Caco-2 (cell line): ENCODE measurements around the gene CACNG6. TPM values are rescaled to one million over a fixed set of nuclear protein-coding genes. Genes with fewer than 3 reads are reported as not detected.

Experiments used
- Bru-seq: library from RNA; stranded (reverse); fragments of 400-500 nt; gene quantifications from one replicate; lab custom pipeline; 2021; lab: Mats Ljungman, UMichigan
- BruChase-seq, 2 experiments: library from RNA; stranded (reverse); fragments of 400-500 nt; gene quantifications; one replicate each; lab custom pipeline; 2021; lab: Mats Ljungman, UMichigan
- BruUV-seq: library from RNA; stranded (reverse); fragments of 400-500 nt; replicated peaks from 2 replicates; lab custom pipeline; 2021; lab: Mats Ljungman, UMichigan
- CTCF ChIA-PET: fragments of 300-600 bp; sonication (Branson Sonifier 250); formaldehyde crosslinking; loops from one replicate; lab custom pipeline; 2022; ENCODE audit warnings: antibody characterized with exemption; lab: Charles Lee
- POLR2A ChIA-PET: fragments of 300-600 bp; sonication (Branson Sonifier 250); formaldehyde crosslinking; loops from one replicate; lab custom pipeline; 2022; ENCODE audit warnings: antibody characterized with exemption; lab: Charles Lee
- DNase-seq, 2 experiments: peaks; one replicate each; pipeline versions ENCODE4 v3.0.0 to v3.0.0-alpha.2; 2020 to 2022
- H3K27me3 ChIP-seq: replicated peaks from 2 replicates; pipeline ENCODE4 v1.6.0; 2011; ENCODE audit warnings: low read length; ENCODE audit not compliant: control insufficient read depth, insufficient read depth
- H3K36me3 ChIP-seq: 2 replicates; pipeline ENCODE4 v1.5.1; 2011; ENCODE audit warnings: low read length; ENCODE audit not compliant: control insufficient read depth, insufficient read depth
- H3K4me1 ChIP-seq: fragments of 250-450 bp; sonication (Bioruptor Pico); 2 replicates; pipeline ENCODE4 v1.5.1; 2020; ENCODE audit warnings: mild to moderate bottlenecking
- H3K4me3 ChIP-seq: 2 replicates; pipeline ENCODE4 v1.5.1; 2011; ENCODE audit warnings: low read depth, mild to moderate bottlenecking, control low read depth, low read length
- H3K9me3 ChIP-seq: fragments of 250-450 bp; sonication (Bioruptor Pico); 2 replicates; pipeline ENCODE4 v1.5.1; 2020; ENCODE audit warnings: mild to moderate bottlenecking, moderate library complexity
- H3K27ac Mint-ChIP-seq: one replicate; pipeline ENCODE4 v1.8.0; 2022; ENCODE audit warnings: mixed read lengths; ENCODE audit not compliant: unreplicated experiment
- H3K27me3 Mint-ChIP-seq: one replicate; pipeline ENCODE4 v1.8.0; 2022; ENCODE audit warnings: mixed read lengths; ENCODE audit not compliant: insufficient read depth, unreplicated experiment
- H3K36me3 Mint-ChIP-seq: one replicate; pipeline ENCODE4 v1.8.0; 2022; ENCODE audit warnings: mild to moderate bottlenecking, mixed read lengths; ENCODE audit not compliant: insufficient read depth, unreplicated experiment
- H3K4me1 Mint-ChIP-seq: one replicate; pipeline ENCODE4 v1.8.0; 2022; ENCODE audit warnings: low read depth, mixed read lengths; ENCODE audit not compliant: unreplicated experiment
- H3K4me3 Mint-ChIP-seq: one replicate; pipeline ENCODE4 v1.8.0; 2022; ENCODE audit warnings: mild to moderate bottlenecking, moderate library complexity, mixed read lengths; ENCODE audit not compliant: unreplicated experiment
- H3K9me3 Mint-ChIP-seq: one replicate; pipeline ENCODE4 v1.8.0; 2022; ENCODE audit warnings: mixed read lengths; ENCODE audit not compliant: unreplicated experiment
- intact Hi-C: fragments of 100-400 bp; cut with micrococcal nuclease; formaldehyde crosslinking; loops from one replicate; pipeline ENCODE4 v1.10.0; 2022; ENCODE audit not compliant: unreplicated experiment
- long read RNA-seq: library from polyadenylated mRNA; stranded (forward); transcript quantifications from one replicate; pipeline ENCODE4 v2.0.0, GENCODE V29; 2022
- total RNA-seq: library from RNA; stranded (reverse); gene quantifications from 2 replicates; pipeline ENCODE4 v1.2.3, GENCODE V29; 2022
- TF ChIP-seq, protein P1 (sequence below), 2 experiments: fragments of 200-600 bp in 1 of 2; IDR thresholded peaks; 1 replicate in 1 of 2; 2 replicates in 1 of 2; pipeline versions ENCODE4 v1.5.1 to v1.8.0; 2011 to 2022; ENCODE audit warnings: antibody characterized with exemption in 1 of 2, control low read depth in 1 of 2, inconsistent platforms in 1 of 2, low read depth in 1 of 2, low read length in 1 of 2, mild to moderate bottlenecking in 1 of 2, moderate library complexity in 1 of 2; ENCODE audit not compliant: insufficient read depth in 1 of 2, severe bottlenecking in 1 of 2, unreplicated experiment in 1 of 2

CACNG6 gene, protein sequence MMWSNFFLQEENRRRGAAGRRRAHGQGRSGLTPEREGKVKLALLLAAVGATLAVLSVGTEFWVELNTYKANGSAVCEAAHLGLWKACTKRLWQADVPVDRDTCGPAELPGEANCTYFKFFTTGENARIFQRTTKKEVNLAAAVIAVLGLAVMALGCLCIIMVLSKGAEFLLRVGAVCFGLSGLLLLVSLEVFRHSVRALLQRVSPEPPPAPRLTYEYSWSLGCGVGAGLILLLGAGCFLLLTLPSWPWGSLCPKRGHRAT
- total RNA-seq (1.4 and 1.6 TPM in 2 replicates), Bru-seq, nascent RNA (percentile 33 among the genes with signal in this experiment), BruChase-seq, experiment 1, labeled RNA remaining after a 2-hour chase (percentile 24 among the genes with signal in this experiment), BruChase-seq, experiment 2, labeled RNA remaining after a 6-hour chase (percentile 25 among the genes with signal in this experiment)
- long read RNA-seq, result 0 reads

DNA sequence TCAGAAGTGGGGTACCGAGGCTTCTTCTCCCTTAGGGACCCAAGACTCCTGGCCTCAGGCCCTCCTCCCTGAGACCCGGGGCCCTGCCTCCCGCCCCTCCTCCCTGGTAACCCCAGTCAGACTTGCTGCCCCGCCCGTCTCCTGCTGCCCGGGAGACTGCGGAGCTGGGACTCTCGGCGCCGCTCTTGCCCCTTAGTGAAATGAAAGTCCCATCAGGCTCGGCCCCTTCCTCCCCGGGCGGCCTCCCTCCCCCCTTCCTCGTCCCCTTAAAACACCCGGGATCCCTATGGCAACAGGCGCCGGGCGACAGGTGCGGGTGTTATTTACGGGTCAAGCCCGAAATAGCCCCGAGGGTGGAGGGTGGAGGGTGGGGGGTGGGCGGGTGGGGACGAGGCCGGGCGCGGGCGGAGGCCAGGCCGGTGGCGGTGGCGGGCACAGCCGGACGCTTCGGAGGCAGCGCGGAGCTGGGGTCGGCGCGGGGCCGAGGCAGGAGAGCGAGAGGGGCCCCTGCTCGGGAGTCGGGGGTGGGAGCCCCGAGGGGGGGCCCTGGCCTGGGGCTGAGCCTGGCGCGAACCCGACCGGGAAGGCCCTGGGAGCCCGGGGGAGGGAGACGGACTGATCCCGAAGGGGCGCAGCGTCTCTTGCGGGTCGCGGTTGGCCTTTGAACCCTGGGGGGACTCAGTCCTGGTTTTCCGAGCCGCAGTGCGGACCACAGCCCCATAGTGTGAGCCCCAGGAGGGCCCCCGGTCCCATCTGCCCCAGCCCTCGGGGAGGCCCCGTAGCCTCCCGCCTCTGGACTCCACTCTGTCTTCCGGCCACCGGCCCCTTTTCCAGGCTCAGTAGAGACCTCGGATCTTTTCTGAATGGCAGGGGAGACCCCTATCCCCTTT, at the start of gene CACNG6:
Gene CACNG6, plus strand, starts transcription at position 414 of the 890 bp plus-strand sequence. CDS start 1,241 bp downstream, outside the sequence.
- H3K4me1 ChIP-seq, result no peaks in the 10 kb centered on the region
- H3K36me3 Mint-ChIP-seq, result no peaks in the 10 kb centered on the region
- H3K9me3 ChIP-seq, result no peaks in the 10 kb centered on the region
- no peaks in the 10 kb centered on the region for H3K9me3 Mint-ChIP-seq
- peak; percentile 69 to 71 for DNase-seq
- H3K27me3 Mint-ChIP-seq, result no peaks in the 10 kb centered on the region
- intact Hi-C loops, result no loop called here
- TF ChIP-seq, protein P1, sequence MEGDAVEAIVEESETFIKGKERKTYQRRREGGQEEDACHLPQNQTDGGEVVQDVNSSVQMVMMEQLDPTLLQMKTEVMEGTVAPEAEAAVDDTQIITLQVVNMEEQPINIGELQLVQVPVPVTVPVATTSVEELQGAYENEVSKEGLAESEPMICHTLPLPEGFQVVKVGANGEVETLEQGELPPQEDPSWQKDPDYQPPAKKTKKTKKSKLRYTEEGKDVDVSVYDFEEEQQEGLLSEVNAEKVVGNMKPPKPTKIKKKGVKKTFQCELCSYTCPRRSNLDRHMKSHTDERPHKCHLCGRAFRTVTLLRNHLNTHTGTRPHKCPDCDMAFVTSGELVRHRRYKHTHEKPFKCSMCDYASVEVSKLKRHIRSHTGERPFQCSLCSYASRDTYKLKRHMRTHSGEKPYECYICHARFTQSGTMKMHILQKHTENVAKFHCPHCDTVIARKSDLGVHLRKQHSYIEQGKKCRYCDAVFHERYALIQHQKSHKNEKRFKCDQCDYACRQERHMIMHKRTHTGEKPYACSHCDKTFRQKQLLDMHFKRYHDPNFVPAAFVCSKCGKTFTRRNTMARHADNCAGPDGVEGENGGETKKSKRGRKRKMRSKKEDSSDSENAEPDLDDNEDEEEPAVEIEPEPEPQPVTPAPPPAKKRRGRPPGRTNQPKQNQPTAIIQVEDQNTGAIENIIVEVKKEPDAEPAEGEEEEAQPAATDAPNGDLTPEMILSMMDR (IDR thresholded peaks at IDR 0.05; ENCODE audit: insufficient read depth in 1 of 2, low read depth in 1 of 2, low read length in 1 of 2, severe bottlenecking in 1 of 2, unreplicated experiment in 1 of 2), result no peak
- H3K4me1 Mint-ChIP-seq, result no peaks in the 10 kb centered on the region
- H3K27me3 ChIP-seq, result no peaks in the 10 kb centered on the region
- H3K27ac Mint-ChIP-seq, result peak within 1 kb of the TSS; percentile 59
- H3K4me3 ChIP-seq, result peak within 1 kb of the TSS; percentile 41
- peak within 1 kb of the TSS; percentile 63 for H3K4me3 Mint-ChIP-seq
- H3K36me3 ChIP-seq, result no peaks in the 10 kb centered on the region
- TSS peak; percentile 19 for BruUV-seq
- CTCF ChIA-PET, result no interaction called here
- POLR2A ChIA-PET, result interaction anchor here (0.6 kb wide), 2 partner anchors 10 to 124 kb away, joined by 3 to 10 read pairs; no protein-coding TSS in a partner anchor

DNA sequence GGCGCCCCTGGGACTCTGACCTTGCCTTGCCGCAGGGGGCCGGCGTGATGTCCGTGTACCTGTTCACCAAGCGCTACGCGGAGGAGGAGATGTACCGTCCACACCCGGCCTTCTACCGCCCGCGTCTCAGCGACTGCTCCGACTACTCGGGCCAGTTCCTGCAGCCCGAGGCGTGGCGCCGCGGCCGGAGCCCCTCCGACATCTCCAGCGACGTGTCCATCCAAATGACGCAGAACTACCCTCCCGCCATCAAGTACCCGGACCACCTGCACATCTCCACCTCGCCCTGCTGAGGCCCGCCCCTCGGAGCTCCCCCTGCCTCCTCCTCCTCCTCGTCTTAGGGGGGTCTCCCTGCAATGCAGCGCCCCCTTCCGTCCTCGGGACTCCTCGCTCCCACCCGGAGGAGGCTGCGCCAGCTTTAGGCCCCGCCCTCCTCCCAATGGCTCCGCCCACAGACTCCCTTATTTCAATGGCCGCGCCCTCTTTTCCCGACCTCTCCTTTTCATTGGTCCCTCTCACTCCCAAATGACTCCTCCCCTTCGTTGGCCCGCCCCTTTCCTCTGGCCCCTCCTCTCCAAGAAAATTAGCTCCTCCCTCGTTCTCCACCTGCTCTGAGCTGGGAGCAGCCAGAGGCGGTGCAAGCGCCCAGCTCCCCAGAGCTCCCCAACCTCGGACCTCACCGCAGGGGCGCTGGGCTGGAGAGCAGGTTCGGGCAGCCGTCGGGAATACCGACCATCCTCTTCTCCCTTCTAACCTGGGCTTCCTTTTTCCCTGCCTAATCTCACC, 49.2 kb upstream of the CACNG6 start:
- H3K27ac Mint-ChIP-seq, result no peak overlapping the region

More for the DNA sequence above, 49.2 kb upstream of the CACNG6 start:
- TF ChIP-seq, protein P1 (IDR thresholded peaks at IDR 0.05; ENCODE audit: insufficient read depth in 1 of 2, low read depth in 1 of 2, low read length in 1 of 2, severe bottlenecking in 1 of 2, unreplicated experiment in 1 of 2), result no peak
- POLR2A ChIA-PET, result no interaction called here
- peaks cover 8% of the 10 kb centered on the region for H3K36me3 Mint-ChIP-seq
- no peak for DNase-seq
- H3K4me3 Mint-ChIP-seq, result no peak overlapping the region
- no peaks in the 10 kb centered on the region for H3K27me3 ChIP-seq
- intact Hi-C loops, result no loop called here
- no TSS peak for BruUV-seq
- H3K4me1 Mint-ChIP-seq, result no peaks in the 10 kb centered on the region
- H3K27me3 Mint-ChIP-seq, result no peaks in the 10 kb centered on the region
- H3K4me3 ChIP-seq, result no peak overlapping the region
- CTCF ChIA-PET, result no interaction called here
- H3K9me3 ChIP-seq, result no peaks in the 10 kb centered on the region
- no peaks in the 10 kb centered on the region for H3K36me3 ChIP-seq
- no peaks in the 10 kb centered on the region for H3K4me1 ChIP-seq
- H3K9me3 Mint-ChIP-seq, result no peaks in the 10 kb centered on the region
